Pulmonary artery endothelial cell (primary cell): Measurements from ENCODE around the gene PPP1R12B. TPM values are rescaled to one million over a fixed set of nuclear protein-coding genes. Genes with fewer than 3 reads are reported as not detected.
"Not testable (repeated sequence)": the region's sequence is repeated elsewhere in the genome, so short reads cannot be mapped to it uniquely, and the experiment has no call there.

ENCODE experiments used
- DNase-seq: peaks from one replicate; pipeline ENCODE4 v3.0.0-alpha.2; 2011; ENCODE audit warnings: low read depth, low spot score
- total RNA-seq: library from RNA; depleted of rRNA; stranded (reverse); fragments of >200 nt; gene quantifications from 2 replicates; pipeline ENCODE4 v1.2.3, GENCODE V29; 2014

PPP1R12B gene
- total RNA-seq, 1 donor from 2014 or later = 5.2 TPM

DNA sequence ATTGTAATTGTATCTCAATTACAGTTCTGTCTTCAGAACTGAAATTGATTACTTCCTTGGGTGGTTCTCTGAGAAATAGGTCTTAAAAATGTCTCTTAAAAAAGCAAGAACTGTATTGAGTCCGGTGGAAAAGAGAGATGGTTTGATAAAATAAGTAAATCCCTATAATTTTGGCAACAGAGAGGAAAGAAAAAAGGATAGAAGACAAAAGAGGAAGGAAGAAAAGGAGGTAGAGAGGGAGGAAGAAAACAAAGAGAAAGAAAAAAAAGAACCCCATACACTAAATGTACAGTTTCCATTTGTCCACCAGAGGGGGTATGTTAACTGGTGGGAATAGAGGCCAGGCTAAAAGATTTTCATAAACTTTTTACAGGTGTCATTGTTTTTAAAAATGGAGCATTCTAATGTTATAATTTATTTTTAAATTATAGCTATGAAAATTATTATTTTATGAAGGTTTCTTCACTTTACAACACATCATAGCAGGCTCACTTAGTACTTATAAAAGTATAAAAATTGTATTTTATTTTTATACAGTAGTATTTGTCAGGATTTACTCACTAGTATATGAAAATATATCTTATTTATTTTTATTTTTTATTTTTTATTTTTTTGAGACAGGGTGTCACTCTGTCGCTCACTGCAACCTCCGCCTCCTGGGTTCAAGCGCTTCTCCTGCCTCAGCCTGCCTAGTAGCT, 4.7 kb upstream of the PPP1R12B start:
- no peak for DNase-seq

DNA sequence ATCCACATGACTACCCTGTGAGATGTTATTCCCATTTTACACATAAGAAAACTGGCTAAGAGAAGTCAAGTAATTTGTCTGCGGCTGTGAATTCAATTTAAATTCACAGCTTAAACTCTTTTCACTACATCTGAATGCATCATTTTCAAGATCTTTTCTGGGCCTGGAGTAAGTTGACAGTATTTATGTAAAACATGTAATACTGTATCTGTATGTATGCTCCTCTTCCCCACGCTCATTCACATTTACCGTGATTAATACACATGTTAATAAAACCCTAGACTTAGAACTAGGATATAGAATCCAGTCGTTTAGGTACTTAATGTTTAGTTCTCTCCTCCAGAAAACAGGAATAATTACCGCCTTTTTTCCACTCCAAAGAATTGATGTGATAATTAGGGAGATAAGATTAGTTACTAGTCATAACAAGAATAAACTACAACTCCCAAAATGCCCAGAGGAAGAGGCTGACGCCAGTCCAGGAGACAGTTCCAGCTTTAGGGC, 442 bp upstream of the PPP1R12B start:
- no peak for DNase-seq

DNA sequence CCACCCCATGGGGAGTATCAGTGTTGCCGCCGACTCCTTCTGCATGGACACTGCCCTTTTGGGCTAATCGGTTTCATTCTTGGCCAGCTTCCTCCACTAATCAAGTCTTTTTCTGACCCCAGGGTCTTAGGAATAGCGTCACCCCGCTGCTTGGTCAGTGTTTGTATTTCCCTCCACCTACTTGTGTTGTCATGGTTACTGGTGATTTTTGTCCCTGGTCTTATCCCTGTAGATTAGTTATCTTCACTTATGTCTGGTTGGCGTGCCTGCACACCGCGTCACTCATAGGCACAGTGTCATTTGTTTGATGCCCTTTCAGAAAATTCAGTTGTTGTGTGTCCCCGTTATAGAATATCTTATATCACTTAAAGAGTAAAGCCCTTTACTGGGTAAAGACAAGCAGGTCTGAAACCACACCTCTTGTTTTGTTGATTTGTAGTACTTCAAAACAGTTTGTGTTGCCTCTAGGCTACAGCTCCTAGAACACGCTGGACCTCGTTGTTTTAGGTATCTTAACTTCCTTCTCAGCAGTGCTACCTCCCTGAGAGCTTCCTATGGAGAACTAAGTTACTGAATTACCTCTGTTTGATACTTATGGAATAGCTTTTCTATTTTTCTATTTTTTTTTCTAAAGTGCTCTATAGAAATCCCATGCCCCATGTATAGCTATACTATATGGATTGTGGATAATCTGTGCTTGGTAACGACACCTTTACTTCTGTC, 868 bp downstream of the PPP1R12B start:
- DNase-seq = peak; percentile 68

DNA sequence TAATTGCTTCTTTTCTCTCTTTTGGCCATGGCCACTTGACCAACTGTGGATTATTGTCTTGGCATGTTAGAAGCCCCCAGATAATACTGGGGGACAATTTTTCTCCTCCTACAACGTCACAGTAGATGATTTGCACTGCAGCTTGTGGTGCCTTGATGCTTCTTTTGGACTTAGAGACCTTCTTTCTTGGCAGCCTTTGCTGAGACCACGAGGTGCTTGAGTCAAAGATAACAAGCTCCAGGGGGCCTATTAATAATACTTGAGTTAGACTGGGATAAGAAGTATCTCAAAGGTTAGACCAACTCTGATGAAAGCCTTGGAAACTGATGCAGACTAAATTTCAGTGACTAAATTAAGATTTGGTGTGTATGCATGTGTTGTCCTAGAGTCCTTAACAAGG, 3.2 kb downstream of the PPP1R12B start:
- DNase-seq = no peak

DNA sequence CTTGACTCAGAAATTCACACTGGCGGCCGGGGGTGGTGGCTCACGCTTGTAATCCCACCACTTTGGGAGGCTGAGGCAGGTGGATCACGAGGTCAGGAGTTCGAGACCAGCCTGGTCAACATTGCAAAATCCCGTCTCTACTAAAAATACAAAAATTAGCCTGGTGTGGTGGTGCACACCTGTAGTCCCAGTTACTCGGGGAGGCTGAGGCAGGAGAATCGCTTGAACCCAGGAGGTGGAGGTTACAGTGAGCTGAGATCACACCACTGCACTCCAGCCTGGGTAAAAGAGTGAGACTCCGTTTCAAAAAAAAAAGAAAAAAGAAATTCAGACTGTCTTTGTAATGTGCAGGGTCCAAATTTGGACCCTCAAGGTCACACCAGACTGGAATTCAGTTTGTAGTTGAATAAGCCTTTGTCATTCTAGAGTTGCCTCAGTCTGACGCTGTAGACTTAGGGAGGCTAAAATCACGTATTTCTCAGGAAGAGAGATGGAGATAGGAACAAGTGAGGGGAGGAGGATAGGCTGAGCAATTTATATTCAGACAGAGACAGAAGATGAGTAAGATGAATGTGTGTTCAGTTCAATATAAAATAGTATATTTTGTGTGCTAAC, 4.2 kb downstream of the PPP1R12B start:
- not testable (repeated sequence) for DNase-seq

DNA sequence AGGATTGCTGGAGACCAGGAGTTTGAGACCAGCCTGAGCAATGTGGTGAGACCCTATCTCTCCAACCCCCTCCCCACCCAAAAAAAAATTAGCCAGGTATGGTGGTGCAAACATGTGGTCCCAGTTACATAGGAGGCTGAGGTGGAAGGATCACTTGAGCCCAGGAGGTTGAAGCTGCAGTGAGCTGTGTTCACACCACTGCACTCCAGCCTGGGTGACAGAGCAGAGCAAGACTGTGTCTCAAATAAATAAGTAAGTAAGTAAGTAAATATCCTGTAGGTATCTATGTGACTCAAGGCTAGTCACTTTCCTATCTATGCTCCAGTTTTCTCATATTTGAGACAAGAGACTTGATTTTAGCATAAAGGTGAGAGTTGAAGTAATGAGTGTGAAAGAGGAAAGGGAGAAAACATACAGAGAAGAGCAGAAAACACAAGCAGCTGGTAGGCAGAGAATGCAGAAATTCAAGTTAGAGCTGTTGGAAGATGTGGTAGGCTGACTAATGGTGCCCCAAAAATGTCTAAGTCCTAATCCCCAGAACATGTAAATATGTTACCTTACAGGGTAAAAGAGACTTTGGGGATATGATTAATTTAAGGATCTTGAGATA, 7.5 kb downstream of the PPP1R12B start:
- no peak for DNase-seq

DNA sequence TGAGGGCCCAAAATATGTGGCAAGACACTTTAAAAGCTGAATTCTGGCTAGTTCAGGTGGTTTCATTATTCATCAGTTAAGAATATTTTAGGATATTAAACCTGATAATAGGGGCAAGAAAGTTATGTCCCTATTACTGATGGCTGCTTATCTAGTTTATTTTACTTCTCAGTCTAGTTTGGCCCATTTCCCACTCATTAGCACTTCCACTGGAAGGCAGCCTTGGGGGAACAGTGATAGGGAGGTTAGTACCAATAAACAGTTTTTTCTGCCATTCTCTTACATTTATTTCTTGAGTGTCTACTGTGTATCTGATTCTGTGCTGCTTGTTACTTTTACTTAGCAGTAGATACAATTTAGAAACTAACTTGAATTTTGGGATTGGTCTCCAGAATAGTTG, 9.0 kb downstream of the PPP1R12B start:
- no peak for DNase-seq

DNA sequence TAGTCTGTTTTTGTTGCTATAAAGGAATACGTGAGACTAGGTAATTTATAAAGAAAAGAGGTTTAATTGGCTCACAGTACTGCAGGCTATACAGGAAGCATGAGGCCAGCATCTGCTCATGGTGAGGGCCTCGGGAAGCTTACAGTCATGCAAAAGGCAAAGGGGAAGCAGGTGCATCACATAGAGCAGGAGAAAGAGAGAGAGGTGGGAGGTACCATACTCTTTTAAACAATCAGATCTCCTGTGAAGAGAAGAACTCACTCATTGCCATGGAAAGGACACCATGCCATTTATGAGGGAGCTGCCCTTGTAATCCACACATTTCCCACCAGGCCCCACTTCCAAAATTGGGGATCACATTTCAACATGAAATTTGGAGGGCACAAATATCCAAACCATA, 12.7 kb downstream of the PPP1R12B start:
- no peak for DNase-seq

DNA sequence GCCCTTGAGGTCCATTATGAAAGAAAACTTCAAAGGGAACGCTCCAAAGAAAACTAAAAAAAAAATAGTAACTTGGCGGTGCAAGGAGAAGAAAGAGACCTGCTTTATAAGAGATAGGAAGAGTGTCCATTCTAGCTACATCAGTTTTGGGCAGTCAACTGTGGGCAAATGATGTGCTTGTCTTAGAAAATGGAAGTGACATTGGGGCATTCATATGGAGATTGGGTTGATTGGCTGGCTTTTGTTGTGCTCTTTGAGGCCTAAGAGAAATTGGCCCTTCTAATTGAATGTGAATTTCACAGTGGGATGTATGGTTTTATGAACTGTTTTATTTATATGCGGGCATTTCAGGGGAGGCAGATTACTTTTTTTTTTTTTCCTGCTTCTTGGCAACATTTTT, 13.2 kb downstream of the PPP1R12B start:
- DNase-seq = no peak

DNA sequence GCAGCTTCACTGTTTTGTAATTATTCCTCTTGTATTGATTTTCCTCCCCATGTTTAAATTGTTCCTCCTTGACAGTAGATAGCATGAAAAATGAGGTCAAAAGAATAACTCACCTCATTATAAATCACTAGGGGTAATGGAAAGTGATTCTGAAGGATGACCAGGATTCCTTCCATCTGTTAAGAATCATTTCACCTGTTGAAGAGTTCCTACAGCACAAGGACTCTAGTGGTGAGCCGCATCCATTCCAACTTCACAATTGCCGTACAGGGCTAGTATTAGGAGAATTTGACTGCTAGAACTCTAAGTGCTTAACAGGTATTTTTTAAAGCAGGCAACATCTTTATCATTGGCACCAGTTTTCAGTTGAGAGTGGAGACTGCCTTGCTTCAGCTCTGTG, 13.7 kb downstream of the PPP1R12B start:
- no peak for DNase-seq

DNA sequence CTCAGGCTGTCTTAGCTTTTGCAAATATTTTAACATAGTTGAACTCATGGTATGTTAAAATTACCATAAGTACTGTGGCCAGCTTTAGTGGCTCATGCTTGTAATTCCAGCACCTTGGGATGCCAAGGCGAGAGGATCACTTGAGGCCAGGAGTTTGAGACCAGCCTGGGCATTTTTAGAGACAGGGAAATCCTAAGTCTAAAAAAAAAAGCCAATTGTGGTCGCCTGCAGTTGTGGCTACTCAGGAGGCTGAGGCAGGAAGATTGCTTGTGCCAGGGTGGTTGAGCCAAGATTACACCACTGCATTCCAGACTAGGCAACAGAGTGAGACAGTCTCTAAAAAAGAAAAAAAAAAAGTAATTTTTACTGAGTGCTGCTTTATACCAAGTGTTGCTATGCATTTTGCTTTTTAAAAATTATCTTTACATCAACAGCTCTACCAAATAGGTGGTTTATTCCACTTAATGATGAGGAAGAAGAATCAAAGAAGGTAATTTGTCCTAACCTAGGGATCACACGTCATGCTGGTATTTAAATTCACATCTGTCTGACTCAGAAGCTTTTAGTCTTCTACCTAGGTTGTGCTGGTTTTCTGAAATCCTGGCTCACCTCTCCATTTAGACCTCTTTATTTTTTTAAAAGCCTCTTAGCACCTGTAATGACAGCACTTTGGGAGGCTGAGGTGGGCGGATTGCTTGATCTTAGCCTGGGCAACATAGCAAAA, 16.8 kb downstream of the PPP1R12B start:
- no peak for DNase-seq

DNA sequence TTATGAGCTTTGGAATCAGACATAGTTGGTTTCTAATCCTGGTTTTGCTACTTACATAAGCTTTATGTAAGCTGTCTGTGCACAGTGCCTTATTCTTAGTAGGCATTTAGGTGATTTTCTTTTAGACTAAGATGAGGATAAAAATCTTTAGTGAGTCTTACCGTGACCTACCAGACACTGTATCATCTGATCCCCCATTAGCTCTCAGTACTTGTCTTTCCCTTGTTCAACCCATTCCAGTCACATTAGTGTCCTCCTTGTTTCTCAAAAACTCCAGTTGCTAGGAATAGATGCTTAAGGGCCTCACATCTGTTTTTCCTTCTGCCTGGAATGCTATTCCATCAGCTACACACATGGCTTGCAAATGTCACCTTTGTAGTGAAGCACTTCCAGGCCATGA, 18.8 kb downstream of the PPP1R12B start:
- no peak for DNase-seq

DNA sequence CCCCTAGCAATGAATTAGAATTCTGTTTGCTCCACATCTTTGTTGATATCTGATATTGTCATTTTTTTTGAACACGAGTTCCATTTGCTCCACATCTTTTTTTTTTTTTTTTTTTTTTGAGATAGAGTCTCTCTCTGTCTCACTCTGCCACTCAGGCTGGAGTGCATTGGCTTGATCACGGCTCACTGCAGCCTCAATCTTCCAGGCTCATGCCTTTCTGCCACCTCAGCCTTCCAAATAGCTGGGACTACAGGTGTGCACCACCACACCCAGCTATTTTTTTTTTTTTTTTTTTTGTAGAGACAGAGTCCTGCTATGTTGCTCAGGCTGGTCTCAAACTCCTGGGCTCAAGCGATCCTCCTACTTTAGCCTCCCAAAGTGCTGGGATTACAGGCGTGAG, 22.4 kb downstream of the PPP1R12B start:
- DNase-seq = not testable (repeated sequence)

DNA sequence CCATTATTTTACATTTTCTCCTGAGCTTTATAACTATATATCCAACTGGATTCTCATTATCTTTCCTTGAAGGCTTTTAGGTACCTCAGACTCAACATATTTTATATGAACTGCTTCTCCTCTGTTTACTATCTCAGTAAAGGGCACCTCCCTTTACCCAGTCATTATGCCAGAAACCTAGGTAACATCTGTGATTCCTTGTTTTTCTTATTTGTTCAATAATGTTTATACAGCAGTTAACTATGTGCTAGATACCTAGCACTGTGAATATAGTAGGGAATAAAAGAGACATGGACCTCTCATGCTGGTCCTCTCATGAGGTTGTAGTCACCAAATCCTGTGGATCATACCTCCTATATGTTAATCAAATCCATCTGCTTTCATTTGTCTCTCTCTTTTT, 25.6 kb downstream of the PPP1R12B start:
- no peak for DNase-seq

DNA sequence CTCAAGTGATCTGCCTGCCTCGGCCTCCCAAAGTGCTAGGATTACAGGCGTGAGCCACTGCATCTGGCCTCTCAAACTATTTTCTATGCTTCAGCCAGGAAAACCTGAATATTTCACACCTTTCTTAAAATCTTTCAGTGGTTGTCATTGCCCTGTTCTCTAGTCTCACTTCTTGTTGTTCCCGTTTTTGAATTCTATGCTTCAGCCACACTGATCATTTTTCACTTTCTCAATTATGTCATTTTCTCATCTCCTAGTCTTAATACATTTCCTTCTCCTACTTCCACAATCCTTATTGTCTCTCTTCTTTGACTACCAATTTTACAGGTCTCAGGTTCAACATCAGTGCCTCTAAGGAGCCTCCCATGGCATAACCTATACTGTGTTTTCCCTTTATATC, 26.7 kb downstream of the PPP1R12B start:
- not testable (repeated sequence) for DNase-seq

DNA sequence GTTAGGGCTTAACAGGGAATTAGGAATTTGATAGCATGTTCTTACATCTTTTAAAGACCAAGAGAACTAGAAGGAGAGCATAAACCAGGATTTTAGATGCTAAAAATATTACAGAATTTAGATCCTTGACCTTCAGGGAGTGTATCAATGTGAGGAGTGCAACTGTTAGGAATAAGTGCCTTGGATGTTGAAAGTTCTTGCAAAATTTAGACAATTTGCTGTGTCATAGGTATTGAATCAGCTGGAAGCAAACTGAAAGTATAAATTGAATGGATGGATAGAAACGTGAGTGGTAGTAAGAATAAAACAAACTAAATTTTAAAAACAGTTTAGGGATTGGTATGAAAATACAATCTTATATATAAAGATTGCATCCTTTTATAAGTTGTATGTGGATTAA, 27.7 kb downstream of the PPP1R12B start:
- DNase-seq = no peak

DNA sequence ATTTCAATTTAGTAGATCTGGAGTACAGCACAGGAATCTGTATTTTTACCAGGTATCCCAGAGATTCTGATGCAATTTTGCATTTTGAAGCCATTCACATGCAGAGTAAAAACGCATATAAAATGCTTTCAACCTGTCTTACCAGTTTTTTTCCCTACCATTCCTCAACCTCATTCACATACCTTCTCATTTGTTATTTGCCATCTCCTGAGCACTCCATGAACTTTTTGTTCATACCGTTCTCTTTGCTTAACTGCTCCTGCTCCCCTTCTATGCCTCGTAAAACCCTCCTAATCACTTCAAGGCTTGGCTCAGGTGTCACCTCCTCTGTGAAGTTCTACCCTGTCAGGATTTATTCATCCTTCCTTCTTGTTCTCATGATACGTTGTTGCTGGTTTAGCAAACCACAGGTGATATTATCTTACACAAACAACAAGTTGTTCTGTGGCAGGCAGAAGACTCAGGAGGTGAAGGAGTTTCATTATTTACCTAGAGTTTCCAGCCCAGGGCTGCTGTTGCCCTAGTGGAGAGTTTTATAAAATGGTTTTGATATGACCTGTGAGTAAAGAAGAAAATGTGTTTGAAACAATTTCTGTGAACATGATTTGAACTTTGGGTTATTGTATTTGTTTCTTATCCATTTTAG, 31.5 kb downstream of the PPP1R12B start:
- DNase-seq = not testable (repeated sequence)

DNA sequence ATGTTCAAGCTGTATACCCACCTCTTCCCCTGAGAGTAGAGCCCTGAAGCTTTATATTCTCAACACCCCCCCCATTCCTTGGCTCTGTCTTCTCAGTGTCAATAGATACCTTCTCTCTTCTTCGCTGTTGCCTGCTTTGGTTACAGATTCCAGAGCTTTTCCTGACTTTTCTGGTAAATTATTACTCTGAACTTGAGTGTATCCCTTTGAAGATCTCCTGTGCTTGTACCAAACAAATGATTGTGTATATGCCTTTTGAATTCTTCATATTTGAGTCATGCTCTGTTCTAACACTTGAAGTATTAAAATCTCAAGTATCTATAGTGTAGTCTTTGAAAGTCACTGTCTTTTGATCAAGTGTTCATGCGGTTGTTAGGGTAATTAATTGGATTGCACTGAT, 32.0 kb downstream of the PPP1R12B start:
- not testable (repeated sequence) for DNase-seq

DNA sequence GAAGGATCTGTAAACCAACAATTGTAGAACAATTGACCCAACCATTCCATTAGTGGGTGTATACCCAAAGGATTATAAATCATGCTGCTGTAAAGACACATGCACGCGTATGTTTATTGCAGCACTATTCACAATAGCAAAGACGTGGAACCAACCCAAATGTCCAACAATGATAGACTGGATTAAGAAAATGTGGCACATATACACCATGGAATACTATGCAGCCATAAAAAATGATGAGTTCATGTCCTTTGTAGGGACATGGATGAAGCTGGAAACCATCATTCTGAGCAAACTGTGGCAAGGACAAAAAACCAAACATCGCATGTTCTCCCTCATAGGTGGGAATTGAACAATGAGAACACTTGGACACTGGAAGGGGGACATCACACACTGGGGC, 33.4 kb downstream of the PPP1R12B start:
- not testable (repeated sequence) for DNase-seq

DNA sequence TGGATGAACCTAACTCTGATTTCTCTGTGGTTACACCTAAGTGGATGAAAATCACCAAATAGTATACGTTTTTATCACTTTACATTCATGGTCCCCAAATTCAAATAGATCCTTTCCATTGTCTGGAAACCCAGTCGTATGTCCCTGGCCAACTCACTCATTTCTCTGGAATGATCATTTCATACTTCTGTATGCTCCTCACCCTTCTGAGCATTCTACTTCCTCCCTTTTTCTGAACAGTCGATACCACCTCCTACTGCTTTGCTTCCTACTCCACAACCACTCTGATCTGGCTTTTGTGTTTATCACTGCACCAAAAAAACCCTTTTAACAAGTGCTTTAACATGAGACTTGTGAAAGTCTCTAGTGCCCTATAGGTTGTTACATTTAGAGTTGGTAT, 47.3 kb downstream of the PPP1R12B start:
- DNase-seq = not testable (repeated sequence)

DNA sequence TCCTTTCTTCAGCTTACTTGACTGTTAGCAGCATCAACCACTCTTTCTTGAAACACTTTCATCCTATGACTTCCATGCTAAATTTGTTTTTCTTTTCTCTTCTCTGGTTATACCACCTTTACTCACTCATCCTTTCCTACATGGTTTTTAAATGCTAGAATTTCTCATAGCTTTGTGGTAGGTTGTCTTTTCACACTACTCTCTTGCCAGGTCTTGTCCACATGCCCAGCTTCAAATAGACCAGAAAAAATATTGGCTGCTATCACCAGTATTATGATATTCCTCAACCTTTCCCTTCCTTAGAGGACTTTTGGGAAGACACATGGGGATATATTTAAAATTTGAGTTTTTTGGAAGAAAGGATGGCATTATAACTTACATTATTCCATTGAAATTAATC, 48.8 kb downstream of the PPP1R12B start:
- no peak for DNase-seq
